HepG2 (cell line): ENCODE results near the gene SOCS1. TPM values are rescaled to one million over a fixed set of nuclear protein-coding genes. Genes with fewer than 3 reads are reported as not detected.

Experiments used
- SALL1 ChIP-seq: sonication (generic); formaldehyde crosslinking; IDR thresholded peaks from 2 replicates; pipeline ENCODE4 v1.8.0; 2022; ENCODE audit warnings: mild to moderate bottlenecking, missing genetic modification reagents
- SAP130 ChIP-seq: IDR thresholded peaks from 2 replicates; pipeline ENCODE4 v1.6.1; 2016; ENCODE audit warnings: low read depth
- ZMYM4 ChIP-seq: sonication (generic); formaldehyde crosslinking; IDR thresholded peaks from 2 replicates; pipeline ENCODE4 v1.8.1; 2023; ENCODE audit warnings: mild to moderate bottlenecking, missing genetic modification reagents
- ZNF263 ChIP-seq: sonication (generic); formaldehyde crosslinking; IDR thresholded peaks from 2 replicates; pipeline ENCODE4 v1.4.0; 2020; ENCODE audit warnings: missing genetic modification reagents
- ZNF333 ChIP-seq: sonication (generic); formaldehyde crosslinking; IDR thresholded peaks from 2 replicates; pipeline ENCODE4 v1.4.0; 2020; ENCODE audit warnings: mild to moderate bottlenecking, missing genetic modification reagents, borderline replicate concordance
- ZNF629 ChIP-seq: sonication (generic); formaldehyde crosslinking; conservative IDR thresholded peaks from 2 replicates; pipeline ENCODE4 v1.5.0; 2020; ENCODE audit warnings: missing genetic modification reagents
- ZNF7 ChIP-seq: IDR thresholded peaks from 2 replicates; pipeline ENCODE4 v1.6.1; 2016; ENCODE audit warnings: missing biosample characterization, missing genetic modification reagents
- ZNF776 ChIP-seq: sonication (generic); formaldehyde crosslinking; IDR thresholded peaks from 2 replicates; pipeline ENCODE4 v1.4.0; 2020; ENCODE audit warnings: mild to moderate bottlenecking, missing genetic modification reagents
- polyA plus RNA-seq, 8 experiments: library from polyadenylated mRNA; depleted of rRNA in 3 of 8; stranded (reverse) in 7 of 8; unstranded in 1 of 8; fragments of >200 nt; fragmentation: Illumina TruSeq in 4 of 8; extraction: Trizol in 4 of 8; gene quantifications; 2 replicates each; pipeline versions ENCODE4 v1.2.1 to v1.2.3, GENCODE V29; 2011 to 2016; ENCODE audit warnings: low read depth in 4 of 8, missing spikeins in 1 of 8, mixed read lengths in 1 of 8; ENCODE audit not compliant: insufficient read depth in 1 of 8
- total RNA-seq, 5 experiments: library from RNA; depleted of rRNA; stranded (reverse); fragments of >200 nt; fragmentation: Illumina TruSeq; extraction: Trizol; gene quantifications; 2 replicates each; pipeline ENCODE4 v1.2.3, GENCODE V29; 2016; ENCODE audit warnings: low read depth in 1 of 5
- TF ChIP-seq, protein P1 (sequence below): sonication (generic); formaldehyde crosslinking; IDR thresholded peaks from 2 replicates; pipeline ENCODE4 v1.9.0; 2022; ENCODE audit warnings: missing genetic modification reagents, mild to moderate bottlenecking, borderline replicate concordance
- TF ChIP-seq, protein P2 (sequence below): sonication (generic); formaldehyde crosslinking; IDR thresholded peaks from 2 replicates; pipeline ENCODE4 v1.5.1; 2020; ENCODE audit warnings: missing genetic modification reagents, mild to moderate bottlenecking, borderline replicate concordance
- TF ChIP-seq, protein P3 (sequence below): sonication (generic); formaldehyde crosslinking; IDR thresholded peaks from 2 replicates; pipeline ENCODE4 v1.4.0; 2020; ENCODE audit warnings: missing genetic modification reagents
- TF ChIP-seq, protein P4 (sequence below): sonication (generic); formaldehyde crosslinking; IDR thresholded peaks from 2 replicates; pipeline ENCODE4 v1.8.1; 2022; ENCODE audit warnings: low read depth, mild to moderate bottlenecking, missing genetic modification reagents

Gene SOCS1
- total and polyA plus RNA-seq, 2 of the 13 experiments (the other 11 are each of a cell fraction or from before 2014, with no cell fraction given), result 5.3 to 6.3 TPM

DNA sequence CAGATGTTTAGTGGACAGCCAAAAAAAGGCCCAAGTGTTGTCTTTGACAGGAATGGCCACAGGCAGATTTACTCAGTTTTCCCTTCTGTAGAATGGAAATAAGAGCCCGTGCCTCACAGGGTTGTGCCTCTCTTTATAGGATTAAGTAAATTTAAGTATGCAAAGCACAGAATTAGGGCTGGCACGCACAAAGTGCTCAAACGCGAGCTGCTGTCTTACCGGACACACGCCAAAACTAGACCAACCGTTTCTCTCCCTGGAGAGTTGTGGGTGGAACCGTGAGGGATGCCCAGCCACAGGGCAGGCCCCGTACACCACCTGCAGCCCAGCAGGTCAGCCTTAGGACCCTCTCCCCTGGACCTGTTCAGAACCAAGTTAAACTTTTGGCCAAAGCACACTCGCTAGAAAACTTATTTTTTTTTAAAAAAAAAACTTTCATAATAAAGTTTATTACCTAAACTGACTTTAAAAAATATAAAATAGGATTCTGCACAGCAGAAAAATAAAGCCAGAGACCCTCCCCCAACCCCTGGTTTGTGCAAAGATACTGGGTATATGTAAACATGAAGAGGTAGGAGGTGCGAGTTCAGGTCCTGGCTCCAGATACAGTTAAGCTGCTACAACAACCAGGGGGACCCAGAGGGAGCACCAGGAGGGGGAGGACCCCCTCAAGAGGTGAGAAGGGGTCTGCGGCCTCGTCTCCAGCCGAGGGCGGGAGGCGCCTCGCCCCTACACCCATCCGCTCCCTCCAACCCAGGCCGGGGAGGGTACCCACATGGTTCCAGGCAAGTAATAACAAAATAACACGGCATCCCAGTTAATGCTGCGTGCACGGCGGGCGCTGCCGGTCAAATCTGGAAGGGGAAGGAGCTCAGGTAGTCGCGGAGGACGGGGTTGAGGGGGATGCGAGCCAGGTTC lies 1.8 kb downstream of the SOCS1 start (continued):
- TF ChIP-seq, protein P1, sequence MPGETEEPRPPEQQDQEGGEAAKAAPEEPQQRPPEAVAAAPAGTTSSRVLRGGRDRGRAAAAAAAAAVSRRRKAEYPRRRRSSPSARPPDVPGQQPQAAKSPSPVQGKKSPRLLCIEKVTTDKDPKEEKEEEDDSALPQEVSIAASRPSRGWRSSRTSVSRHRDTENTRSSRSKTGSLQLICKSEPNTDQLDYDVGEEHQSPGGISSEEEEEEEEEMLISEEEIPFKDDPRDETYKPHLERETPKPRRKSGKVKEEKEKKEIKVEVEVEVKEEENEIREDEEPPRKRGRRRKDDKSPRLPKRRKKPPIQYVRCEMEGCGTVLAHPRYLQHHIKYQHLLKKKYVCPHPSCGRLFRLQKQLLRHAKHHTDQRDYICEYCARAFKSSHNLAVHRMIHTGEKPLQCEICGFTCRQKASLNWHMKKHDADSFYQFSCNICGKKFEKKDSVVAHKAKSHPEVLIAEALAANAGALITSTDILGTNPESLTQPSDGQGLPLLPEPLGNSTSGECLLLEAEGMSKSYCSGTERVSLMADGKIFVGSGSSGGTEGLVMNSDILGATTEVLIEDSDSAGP (CRISPR knock-in tag), result peak; percentile 8; the same call in 1 of the 2 replicates
- TF ChIP-seq ZNF333 (CRISPR knock-in tag) (peak; percentile 36; the same call in 1 of the 2 replicates), SAP130 (peak; percentile 23; the same call in 1 of the 2 replicates), ZNF7 (CRISPR knock-in tag) (no peak), ZNF263 (CRISPR knock-in tag) (peak; percentile 74), ZNF776 (CRISPR knock-in tag) (0 out of 2 replicates have a peak, but pooled peaks have one; percentile 31), ZNF629 (CRISPR knock-in tag) (peak; percentile 75), ZMYM4 (CRISPR knock-in tag) (0 out of 2 replicates have a peak, but pooled peaks have one; percentile 2), SALL1 (CRISPR knock-in tag) (no peak)
- TF ChIP-seq, protein P2, sequence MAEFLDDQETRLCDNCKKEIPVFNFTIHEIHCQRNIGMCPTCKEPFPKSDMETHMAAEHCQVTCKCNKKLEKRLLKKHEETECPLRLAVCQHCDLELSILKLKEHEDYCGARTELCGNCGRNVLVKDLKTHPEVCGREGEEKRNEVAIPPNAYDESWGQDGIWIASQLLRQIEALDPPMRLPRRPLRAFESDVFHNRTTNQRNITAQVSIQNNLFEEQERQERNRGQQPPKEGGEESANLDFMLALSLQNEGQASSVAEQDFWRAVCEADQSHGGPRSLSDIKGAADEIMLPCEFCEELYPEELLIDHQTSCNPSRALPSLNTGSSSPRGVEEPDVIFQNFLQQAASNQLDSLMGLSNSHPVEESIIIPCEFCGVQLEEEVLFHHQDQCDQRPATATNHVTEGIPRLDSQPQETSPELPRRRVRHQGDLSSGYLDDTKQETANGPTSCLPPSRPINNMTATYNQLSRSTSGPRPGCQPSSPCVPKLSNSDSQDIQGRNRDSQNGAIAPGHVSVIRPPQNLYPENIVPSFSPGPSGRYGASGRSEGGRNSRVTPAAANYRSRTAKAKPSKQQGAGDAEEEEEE, result 0 out of 2 replicates have a peak, but pooled peaks have one; percentile 63
- TF ChIP-seq, protein P3, sequence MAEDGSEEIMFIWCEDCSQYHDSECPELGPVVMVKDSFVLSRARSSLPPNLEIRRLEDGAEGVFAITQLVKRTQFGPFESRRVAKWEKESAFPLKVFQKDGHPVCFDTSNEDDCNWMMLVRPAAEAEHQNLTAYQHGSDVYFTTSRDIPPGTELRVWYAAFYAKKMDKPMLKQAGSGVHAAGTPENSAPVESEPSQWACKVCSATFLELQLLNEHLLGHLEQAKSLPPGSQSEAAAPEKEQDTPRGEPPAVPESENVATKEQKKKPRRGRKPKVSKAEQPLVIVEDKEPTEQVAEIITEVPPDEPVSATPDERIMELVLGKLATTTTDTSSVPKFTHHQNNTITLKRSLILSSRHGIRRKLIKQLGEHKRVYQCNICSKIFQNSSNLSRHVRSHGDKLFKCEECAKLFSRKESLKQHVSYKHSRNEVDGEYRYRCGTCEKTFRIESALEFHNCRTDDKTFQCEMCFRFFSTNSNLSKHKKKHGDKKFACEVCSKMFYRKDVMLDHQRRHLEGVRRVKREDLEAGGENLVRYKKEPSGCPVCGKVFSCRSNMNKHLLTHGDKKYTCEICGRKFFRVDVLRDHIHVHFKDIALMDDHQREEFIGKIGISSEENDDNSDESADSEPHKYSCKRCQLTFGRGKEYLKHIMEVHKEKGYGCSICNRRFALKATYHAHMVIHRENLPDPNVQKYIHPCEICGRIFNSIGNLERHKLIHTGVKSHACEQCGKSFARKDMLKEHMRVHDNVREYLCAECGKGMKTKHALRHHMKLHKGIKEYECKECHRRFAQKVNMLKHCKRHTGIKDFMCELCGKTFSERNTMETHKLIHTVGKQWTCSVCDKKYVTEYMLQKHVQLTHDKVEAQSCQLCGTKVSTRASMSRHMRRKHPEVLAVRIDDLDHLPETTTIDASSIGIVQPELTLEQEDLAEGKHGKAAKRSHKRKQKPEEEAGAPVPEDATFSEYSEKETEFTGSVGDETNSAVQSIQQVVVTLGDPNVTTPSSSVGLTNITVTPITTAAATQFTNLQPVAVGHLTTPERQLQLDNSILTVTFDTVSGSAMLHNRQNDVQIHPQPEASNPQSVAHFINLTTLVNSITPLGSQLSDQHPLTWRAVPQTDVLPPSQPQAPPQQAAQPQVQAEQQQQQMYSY (CRISPR knock-in tag), result no peak
- TF ChIP-seq, protein P4, sequence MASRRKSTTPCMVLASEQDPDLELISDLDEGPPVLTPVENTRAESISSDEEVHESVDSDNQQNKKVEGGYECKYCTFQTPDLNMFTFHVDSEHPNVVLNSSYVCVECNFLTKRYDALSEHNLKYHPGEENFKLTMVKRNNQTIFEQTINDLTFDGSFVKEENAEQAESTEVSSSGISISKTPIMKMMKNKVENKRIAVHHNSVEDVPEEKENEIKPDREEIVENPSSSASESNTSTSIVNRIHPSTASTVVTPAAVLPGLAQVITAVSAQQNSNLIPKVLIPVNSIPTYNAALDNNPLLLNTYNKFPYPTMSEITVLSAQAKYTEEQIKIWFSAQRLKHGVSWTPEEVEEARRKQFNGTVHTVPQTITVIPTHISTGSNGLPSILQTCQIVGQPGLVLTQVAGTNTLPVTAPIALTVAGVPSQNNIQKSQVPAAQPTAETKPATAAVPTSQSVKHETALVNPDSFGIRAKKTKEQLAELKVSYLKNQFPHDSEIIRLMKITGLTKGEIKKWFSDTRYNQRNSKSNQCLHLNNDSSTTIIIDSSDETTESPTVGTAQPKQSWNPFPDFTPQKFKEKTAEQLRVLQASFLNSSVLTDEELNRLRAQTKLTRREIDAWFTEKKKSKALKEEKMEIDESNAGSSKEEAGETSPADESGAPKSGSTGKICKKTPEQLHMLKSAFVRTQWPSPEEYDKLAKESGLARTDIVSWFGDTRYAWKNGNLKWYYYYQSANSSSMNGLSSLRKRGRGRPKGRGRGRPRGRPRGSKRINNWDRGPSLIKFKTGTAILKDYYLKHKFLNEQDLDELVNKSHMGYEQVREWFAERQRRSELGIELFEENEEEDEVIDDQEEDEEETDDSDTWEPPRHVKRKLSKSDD, result peak; percentile 6; the same call in 1 of the 2 replicates
- TF ChIP-seq, all 625 proteins: peak for 32
